ENCODE results near the gene MRPL22.
"Not testable (repeated sequence)": the region's sequence is repeated elsewhere in the genome, so short reads cannot be mapped to it uniquely, and the experiment has no call there.

The MRPL22 gene

DNA sequence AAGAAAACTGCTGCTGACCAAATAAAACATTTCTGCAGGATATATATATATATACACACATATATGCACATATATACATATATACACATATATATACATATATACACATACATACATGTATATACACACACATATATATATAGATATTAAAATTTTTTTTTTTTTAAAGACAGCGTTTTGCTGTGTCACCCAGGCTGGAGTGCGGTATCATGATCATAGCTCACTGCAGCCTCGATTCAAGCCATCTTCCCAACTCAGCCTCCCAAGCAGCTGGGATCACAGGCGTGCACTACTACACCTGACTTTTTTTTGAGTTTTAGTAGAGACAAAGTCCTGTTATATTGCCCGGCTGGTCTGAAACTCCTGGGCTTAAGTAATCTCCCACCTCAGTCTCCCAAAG lies 2.7 kb downstream of the MRPL22 start:
- DNase-seq, result no peak

DNA sequence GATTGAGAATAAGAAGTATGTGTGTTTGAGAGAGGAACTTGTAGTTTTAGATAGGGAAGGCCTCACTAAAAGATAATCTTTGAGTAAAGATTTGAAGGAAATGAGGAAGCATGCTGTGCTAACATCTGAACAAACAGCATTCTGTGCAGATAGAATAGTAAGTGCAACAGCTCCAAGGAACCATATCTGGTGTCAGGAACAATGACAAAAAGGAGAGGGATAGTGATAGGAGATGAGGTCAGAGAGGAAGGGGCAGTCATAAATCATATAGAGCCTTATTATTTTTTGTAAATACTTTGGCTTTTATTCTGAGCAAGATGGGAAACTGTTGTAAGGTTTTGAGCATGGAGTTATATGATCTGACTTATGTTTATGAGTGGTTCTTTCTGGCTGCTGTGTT lies 3.8 kb downstream of the MRPL22 start:
- no peak for DNase-seq

DNA sequence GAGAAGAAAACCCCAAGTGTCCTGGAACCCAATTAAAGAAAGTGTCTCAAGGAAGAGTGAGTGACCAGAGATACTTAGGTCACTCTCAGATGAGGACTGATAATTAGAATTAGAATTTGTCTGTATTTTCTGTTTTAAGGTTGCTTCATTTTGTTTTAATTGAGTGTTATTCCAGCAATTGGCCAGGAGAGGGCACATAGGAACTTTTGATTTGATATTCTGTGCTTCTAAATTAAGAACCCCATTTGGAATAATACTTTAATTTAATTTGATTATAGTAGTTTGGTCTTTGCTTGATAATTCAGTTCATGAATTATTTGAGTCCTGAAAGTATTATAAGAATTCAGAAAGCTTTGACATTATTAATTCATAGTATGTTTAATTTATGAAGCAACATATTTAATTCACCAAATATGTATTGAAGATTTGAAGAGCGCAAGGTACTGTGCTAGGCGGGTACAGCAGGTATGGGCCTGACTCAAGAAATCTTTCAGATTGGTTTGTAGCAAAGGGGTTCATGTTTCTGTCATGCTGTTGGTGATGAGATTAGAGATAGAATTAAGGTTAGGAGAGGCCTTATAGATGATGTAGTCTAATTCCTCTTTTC lies 4.9 kb downstream of the MRPL22 start:
- DNase-seq, result no peak

DNA sequence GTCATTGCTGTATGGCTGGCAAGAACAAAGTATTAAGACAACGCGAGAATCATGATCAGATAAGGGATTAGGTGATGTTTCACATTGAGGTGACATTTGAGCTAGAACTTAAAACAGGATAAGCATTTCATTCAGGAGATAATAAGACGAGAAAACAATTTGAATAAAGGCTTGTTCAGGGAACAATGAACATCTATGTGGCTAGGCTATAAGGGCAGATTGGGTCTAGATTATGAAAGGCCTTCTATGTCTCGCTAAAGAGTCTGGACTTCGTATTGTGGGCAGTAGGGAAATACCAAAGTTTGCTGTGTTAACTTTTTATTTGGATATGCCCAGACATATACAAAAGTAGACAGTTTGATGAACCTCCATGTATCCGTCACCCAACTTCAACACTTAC lies 6.9 kb downstream of the MRPL22 start:
- DNase-seq, result no peak

DNA sequence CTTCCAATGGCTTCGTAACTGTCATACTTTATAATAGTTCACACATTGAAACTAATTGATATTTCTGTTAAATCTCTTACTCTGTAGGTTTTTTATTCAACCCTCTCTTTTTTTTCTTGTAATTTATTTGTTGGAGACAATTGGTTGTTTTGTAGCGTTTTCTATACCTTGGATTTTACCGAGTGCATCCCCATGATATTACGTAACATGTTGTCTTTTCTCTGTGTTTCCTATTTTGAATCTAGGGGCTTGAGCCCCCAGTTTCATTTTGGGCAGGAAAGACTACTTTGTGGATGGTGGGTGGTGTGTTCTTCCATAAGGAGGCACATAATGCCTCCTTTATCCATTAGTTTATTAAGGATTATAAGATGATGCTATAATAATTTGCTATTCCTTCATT lies 7.4 kb downstream of the MRPL22 start:
- no peak for DNase-seq

DNA sequence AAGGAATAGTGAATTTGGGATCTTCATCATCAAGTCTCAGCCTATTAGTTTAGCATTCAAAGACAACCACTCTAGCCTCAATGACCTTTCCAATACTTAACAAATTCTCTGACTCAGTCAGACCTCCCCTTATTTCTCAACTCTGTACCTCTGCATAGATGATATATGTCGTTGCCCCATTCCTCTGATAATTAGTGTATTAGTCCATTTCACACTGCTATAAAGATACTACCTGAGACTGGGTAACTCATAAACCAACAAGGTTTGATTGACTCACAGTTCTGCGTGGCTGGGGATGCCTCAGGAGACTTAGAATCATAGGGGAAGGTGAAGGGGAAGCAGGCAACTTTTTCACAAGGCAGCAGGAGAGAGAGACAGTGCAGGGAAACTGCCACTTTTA lies 8.9 kb downstream of the MRPL22 start:
- DNase-seq, result no peak

DNA sequence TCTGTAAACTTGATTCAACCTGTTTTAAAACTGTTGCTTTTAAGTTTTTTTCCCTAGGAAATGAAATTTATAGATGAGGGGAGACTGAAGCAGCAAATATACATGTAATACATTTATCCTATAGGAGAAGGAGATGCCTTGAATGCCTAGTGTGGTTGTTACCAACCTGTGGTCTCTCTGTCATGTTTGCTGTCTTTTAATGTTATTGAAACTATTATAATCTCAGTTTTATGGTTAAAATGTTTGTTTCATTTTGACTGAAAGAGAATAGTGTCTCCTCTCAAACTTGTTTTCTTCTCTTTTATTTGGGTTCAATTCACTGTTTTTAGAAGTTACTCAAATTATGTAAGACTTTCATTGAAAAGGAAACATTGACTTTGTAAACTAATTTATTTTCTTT lies 15.8 kb downstream of the MRPL22 start:
- no peak for DNase-seq

DNA sequence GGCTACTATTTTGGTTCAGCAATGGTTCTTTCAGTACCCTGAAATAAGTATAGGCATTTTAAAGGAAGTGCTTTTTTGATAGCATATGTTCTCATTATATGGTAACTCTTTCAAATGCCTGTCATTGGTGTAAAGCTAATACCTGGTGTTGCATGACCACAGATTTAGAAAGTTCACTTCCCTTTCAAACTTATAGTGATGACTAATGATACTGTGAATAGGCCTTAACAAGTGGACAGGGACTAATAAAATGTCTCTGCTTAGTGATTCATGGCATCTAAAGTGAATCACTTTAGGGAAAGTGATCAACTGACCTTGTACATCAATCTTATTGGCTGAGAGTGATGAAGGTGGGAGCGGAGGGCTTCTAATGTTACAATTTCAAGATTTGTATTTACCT lies 21.6 kb downstream of the MRPL22 start:
- no peak for DNase-seq

DNA sequence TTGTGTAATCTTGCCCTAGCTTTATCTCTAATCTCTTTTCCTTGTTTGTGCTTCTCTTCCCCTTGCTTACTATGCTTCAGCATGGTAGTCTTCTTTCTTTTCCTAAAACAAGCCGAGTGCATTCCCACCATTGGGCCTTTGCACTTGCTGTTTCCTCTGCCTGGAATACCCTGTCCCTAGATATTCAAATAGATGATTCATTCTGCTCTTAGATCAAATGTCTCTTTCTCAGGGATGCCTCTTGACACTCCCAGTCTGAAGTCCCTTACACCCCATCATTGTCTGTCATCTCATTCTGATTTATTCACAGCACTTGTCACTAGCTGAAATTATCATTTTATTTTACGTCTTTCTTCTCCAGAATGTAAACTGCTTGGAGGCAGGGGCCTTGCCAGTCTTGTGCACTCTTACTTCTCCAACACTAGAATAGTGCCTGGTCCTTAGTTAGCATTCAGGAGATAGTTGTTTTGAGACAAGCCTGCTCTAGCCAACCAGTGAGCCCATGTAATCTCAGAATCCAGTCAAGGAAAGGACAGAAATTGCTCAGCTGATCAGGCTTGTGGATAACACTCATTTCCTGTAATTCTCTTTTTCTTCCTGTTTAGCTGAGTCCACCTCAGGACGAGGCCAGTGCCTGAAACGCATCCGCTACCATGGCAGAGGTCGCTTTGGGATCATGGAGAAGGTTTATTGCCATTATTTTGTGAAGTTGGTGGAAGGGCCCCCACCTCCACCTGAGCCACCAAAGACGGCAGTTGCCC lies 25.4 kb downstream of the MRPL22 start:
- no peak for DNase-seq

DNA sequence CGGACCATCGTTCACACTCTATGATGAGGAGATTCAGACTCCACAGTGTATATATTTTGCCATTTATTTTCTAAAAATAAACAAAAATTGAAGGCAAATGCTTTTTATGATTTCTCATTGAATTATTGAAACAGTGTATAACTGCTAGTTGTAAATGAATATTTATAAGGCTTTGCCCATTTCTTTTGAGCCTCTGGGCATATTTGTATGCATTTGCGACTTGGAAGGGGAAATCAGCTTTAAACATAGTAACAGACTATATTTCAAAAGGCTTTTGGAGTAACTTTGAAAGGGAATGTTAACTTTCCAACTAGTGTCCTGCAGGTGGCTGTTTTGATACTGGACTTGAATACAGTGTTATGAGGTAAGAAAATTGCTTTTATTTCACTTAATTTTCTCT lies 26.0 kb downstream of the MRPL22 start:
- DNase-seq, result no peak

DNA sequence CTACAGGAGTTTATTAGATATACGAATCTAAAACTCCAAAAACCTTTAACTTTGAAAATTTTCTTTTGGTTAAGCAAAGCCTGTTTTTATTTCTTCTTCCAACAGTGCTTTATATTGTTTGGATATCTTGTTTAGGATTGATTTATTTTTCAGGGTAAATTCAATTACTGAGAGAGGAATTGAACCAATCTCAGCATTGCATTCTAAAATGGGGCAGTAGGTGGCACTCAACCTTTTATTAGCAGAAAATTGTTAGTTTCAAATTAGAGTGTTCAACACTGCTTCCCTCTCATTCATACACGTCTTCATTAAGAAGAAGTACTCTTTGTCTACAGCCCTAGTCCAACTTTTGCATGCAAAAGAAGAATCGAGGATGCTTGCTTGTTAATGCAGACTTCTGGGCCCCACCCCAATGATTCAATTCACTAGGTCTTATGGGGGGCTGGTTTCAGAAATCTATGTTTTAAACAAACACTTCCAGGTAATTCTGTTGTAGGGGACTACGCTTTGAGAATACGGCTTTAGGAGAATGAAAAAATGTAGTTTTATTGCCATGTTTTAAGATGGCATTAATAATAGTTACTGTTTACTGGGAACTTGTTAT lies 26.6 kb downstream of the MRPL22 start:
- no peak for DNase-seq

DNA sequence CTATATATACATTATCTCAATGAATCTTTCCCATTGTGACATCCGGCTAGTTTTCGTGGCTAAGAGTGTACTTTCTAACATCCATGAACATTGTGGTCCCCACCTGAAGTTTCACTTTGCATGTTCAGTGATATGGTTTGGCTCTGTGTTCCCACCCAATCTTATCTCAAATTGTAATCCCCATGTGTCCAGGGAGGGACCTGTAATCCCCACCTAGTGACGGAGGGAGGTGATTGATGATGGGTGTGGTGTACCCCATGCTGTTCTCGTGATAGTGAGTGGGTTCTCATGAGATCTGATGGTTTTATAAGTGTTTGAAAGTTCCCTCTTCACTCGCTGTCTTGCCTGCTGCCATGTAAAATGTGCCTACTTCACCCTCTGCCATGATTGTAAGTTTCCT lies 28.1 kb downstream of the MRPL22 start:
- DNase-seq, result no peak

DNA sequence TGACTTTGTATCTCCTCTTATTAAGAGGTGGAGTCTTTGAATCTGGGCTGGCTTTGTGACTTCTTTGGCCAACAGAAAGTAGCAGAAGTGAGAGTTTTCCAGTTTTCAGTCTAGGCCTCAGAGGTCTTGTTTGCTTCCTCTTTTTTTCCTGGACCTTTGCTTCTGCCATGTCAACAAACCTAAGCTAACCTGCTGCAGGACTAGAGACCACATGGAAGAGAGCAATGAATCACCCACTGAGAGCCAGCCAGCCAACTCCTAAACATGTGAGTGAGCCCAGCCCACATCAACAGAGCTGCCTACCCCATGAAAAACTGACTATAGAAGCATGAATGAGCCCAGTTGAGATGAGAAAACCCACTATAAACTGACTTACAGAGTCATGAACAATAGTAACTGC lies 29.9 kb downstream of the MRPL22 start:
- no peak for DNase-seq

DNA sequence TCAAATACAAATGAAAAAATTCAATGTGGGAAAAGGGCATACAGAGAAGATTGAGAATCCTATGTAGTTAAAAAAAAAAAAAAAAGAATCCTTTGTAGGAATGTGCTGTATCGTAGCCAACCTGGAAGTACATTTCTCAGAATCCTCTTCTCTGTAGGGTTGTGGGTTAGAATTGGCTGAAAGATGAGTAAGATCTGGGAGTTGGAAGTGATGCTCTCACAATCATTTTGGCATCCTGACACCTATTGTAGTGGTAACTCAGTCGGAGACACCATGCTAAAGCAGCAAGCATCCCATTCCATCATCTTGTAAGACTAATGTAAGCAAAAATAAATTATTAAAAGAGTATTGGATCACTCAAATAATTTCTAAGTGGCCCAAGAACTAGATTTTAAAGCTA lies 30.6 kb downstream of the MRPL22 start:
- no peak for DNase-seq

DNA sequence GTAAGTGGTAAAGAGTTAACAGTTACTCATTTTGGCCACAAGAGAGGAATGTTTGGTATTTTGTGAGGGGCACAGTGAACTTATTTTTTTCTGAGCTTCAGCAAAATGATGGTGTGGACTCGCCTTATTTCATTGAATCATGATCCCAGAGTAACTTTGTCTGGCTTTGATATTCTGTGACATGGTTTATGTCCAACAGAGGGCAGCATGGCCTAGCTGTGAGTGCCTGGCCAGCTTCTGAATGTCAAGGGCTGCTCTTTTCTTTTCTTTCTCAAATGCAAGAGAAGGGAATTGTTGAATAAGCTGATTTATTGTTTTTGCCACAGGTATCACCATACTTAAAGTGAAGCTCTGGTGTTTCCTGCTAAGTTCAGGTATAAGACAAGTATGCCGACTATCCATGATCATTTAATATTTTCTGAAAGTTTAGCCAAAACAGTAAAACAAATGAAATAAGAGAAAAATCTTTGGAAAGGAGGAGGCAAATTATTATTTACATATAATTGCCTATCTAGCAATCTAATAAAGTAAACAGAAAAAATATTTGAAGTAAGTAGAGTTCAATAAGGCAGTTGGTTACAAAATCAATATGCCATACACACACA lies 31.7 kb downstream of the MRPL22 start:
- no peak for DNase-seq

DNA sequence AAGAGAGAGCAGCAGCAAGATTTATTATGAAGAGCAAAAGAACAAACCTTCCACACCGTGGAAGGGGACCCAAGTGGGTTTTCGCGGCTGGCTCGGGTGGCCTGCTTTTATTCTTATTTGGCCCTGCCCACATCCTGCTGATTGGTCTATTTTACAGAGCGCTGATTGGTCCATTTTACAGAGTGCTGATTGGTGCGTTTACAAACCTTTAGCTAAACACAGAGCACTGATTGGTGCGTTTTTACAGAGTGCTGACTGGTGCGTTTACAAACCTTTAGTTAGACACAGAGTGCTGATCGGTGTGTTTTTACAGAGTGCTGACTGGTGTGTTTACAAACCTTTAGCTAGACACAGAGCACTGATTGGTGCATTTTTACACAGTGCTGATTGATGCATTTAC lies 35.2 kb downstream of the MRPL22 start:
- not testable (repeated sequence) for DNase-seq

DNA sequence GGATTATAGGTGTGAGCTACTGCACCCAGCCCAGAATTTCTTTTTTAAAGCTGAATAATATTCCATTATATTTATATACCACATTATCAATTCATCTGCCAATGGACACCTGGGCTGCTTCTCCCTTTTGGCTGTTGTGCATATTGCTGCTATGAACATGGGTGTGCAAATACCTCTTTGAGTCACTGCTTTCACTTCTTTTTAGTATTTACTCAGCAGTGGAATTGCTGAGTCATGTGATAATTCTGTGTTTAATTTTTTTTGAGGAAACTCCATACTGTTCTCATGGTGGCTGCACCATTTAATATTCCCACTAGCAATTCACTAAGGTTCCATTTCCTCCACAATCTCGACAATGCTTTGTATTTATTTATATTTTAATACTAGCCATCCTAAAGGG lies 36.5 kb downstream of the MRPL22 start:
- no peak for DNase-seq

DNA sequence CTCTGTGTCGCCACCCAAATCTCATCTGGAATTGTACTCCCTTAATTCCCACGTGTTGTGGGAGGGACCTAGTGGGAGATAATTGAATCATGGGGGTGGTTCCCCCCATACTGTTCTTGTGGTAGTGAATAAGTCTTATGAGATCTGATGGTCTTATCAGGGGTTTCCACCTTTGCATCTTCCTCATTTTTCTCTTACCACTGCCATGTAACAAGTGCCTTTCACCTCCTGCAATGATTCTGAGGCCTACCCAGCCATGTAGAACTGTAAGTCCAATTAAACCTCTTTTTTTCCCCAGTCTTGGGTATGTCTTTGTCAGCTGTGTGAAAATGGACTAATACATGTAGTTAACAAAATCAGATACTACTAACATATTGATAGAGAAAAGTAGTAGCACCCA lies 37.4 kb downstream of the MRPL22 start:
- not testable (repeated sequence) for DNase-seq

DNA sequence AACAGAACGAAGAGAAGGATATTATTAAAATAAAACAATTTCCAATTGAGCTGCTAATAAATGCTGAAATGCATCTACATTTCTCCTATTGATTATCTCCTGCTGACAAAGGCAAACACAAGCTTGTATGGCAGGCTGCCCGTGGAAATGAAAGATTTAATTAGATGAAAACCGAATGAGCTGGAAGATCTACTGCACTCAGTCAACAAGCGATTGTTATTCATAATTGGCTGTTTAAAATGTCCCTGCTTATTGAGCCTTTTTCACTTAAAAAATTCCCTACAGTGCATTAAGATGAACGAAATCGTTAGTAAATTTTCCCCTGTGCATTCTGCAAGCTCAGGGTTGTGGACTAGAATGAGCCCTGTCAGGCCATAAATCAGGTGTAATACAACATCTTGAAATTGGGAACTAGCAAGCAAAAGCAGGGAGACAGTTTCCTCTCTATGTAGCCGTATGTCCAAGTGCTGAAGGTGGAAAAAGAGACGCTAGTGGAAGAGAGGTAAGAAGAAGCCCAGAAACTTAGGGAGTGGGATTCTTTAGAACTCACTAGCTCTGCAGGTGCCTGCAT lies 44.2 kb downstream of the MRPL22 start:
- DNase-seq, result no peak

DNA sequence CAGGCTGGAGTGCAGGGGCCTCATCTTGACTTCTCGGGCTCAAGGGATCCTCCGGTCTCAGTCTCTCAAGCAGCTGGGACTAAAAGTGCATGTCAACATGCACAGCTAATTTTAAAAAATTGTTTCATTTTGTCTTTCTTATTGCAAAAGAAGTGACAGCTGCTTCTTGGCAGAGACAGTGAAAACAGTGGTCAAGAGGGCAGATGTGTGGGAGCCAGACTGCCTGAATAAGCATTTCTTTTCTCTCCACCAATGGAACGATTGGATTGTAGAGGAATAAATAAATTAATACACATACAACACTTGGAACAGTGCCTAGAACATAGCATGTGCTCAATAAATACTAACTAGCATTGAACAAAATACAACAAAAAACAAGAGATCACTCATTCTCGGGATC lies 45.3 kb downstream of the MRPL22 start:
- no peak for DNase-seq

DNA sequence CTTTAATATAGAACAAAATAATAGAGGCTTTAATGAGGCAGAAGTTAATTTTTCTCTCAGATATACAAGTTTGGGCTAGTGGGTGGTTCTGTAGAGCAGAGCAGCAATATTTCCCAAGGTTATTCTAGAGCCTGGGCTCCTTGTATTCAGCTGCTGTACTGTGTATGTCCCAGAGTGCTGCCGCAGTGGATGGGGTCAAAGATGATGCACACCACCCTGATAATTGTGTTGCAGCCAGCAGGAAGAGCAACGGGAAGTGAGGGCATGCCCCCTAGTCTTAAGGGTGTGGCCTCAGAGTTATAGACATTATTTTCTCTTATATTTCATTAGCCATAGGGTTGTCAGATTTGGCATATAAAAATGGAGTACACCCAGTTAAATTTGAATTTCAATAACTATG lies 48.8 kb downstream of the MRPL22 start:
- no peak for DNase-seq

DNA sequence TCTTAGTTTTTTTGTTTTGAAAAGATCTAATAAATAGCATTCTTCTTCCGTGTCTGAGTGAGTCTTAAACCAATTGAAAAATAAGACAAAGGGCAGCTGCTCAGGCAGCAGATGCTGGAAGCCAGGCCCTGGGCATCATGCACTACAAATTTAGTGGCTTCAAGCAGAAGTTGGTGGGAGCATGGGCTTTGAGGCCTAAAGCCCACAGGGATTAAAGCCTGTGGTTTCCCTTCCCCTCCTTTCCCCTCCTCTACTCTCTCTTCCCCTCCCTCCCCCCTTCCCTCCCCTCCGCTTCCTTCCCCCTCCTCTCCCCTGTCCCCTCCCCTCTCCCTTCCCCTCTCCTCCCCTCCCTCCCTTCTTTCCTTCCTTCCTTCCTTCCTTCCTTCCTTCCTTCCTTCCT lies 52.6 kb downstream of the MRPL22 start:
- no peak for DNase-seq

DNA sequence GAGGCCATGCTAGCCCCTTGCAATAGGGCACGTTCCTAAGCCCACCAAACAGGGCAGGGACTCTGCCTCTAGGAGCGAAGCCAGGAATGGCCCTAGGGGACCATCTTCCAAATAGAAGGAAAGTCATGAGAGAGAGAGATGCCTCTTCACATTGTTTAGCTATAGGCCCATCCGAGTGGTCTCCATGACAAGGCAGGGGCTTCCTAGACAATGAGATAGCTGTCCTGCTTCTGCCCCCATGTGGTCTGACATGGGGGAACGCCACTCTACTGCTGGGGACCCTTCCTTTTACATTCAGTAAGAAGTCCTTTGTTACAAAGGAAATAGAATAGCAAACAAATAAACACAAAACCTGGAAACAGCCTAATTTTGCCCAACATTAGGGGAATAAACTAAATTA lies 54.8 kb downstream of the MRPL22 start:
- no peak for DNase-seq

DNA sequence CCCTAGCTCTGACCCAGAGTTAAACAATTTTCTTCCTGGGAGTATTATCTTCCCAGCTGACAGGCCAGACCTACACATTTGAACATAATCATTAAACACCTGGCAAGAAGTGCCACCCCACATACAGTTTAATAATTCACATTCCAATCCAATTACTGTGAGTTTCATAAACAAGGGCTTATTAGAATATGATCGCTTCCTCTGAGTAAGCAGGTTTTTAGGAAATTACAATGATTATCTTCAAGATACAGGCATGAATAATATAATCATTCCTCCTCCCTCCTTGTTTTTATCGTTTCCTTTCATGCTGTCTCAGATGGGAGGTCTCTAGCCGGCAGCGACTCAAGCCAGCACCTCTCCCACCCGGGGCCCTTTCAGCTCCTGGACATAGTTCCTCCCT lies 56.9 kb downstream of the MRPL22 start:
- DNase-seq, result no peak
